Activated CD8-positive, alpha-beta memory T cell treated with anti-CD3 and anti-CD28 coated beads, Interleukin-2, amount 50 U/mL, for 24 hours (primary cell): ENCODE measurements around the gene FAM227B.
"Not testable (repeated sequence)": the region's sequence is repeated elsewhere in the genome, so short reads cannot be mapped to it uniquely, and the experiment has no call there.

Experiments
- DNase-seq: peaks from one replicate; pipeline ENCODE4 v3.0.0-alpha.2; 2020; ENCODE audit errors: extremely low read depth

FAM227B gene

DNA sequence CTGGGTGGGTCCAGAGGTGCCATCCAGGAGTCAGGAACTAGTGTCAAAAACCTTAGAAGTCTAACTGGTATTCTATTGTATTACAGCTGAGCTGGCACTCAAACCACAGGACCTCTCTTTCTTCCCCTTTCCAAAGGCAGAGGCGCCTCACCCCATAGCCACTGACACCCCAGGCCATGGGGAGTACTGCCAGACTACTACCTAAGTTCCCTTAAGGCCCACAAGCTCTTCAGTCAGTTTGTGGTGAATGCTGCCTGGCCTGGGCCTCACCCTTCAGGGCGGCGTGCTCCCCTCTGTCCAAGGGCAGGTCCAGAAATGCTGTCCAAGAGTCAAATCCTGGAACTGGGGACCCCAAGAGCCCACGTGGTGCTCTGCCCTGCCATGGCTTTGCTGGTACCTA is 240.6 kb downstream of the FAM227B start:
- no peak for DNase-seq

DNA sequence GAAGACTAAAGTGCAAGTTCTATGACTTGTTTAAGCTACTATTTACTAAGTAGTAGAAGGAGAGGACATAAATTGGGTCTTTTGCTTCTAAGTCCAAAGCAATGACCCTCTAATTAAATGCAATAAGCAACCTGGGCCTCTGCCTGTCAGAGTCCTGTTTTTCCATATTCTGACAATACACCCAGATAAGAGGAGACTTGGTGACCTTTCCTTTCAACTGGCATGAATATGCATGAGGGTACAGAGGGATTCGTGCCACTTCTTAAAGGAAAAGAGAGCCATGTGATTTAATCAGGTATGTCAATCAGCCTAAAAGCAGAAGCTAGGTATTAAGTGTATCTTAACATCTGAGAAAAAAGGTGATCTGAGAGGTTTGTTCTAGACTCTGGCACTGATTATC is 248.3 kb downstream of the FAM227B start:
- DNase-seq = no peak

DNA sequence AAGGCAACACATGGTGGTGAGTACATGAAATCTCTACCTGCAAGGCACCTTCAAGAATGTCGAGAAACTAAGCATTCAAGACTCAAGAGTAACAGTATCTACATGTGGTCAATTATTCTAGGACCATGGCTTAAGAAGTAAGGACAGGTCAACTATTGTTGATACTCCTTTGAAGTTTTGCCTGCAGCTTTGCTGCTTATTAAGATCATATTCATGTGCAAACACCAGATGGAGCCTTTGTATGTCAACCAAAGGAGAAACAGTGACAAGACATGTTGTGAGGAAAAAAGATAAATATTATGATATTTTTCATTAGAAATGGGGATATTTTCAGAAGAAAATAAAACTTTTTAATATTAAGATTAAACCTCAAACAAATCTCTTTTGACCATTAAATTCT is 249.8 kb downstream of the FAM227B start:
- DNase-seq = no peak

DNA sequence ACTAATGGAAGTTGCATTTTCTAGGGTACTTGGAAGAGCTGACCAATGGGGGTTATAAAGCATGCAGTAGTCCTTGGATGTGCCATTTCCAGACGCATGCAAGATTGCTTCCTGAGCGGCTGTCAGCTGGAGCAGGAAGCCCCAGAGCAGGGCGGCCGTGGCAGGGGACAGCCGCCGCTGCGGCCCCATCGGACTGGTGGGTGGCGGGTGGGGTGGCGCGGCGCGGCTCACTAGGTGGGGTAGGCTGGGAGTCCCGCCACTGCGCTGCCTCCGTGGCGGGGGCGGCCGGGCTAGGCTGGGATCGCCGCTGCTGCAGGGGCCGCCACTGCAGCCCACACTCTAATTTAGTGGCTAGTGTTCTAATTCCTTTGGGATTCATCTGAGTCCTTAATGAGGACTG is 254.1 kb downstream of the FAM227B start:
- DNase-seq = no peak

DNA sequence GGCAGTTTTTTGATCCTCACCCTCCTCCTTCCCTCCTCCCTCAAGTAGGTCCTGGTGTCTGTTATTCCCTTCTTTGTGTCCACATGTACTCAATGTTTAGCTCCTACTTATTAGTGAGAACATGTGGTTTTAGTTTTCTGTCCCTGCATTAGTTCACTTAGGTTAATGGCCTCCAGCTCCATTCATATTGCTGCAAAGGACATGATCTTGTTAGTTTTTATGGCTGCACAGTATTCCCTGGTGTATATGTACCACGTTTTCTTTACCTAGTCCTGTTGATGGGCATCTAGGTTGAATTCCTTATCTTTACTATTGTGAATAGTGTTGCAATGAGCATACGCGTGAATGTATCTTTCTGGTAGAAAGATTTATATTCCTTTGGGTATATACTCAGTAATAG is 259.2 kb downstream of the FAM227B start:
- no peak for DNase-seq

DNA sequence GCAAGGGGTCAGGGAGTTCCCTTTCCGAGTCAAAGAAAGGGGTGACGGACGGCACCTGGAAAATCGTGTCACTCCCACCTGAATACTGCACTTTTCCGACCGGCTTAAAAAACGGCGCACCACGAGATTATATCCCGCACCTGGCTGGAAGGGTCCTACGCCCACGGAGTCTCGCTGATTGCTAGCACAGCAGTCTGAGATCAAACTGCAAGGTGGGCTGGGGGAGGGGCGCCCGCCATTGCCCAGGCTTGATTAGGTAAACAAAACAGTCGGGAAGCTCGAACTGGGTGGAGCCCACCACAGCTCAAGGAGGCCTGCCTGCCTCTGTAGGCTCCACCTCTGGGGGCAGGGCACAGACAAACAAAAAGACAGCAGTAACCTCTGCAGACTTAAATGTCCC is 266.2 kb downstream of the FAM227B start:
- DNase-seq = not testable (repeated sequence)

DNA sequence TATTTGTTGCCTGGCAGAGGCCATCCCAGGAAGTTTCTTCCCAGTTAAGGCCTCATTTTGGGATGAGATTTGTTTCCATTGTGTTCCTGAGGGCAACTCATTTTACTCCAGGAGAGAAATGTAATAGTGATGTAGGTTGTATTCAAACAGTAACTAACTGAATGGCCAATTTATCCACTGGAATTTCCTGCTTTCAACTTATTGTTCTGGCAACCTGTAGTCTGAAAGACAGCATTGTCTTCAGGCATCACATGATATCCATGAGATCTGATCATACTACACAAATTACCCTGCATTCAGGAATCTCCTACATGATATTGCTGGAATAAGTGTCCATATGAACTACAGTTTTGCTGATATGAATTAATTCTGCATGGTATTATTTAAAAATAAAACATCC is 277.1 kb downstream of the FAM227B start:
- no peak for DNase-seq

DNA sequence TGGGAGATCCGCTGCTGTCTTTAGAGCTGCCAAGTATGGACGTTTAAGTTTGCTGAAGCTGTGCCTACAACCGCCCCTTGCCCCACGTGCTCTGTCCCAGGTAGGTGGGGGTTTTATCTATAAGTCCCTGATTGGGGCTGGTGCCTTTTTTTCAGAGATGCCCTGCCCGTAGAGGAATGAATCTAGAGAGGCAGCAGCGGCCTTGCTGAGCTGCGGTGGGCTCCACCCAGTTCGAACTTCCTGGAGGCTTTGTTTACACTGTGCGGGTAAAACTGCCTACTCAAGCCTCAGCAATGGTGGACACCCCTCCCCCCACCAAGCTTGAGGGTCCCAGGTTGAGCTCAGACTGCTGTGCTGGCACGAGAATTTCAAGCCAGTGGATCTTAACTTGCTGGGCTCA is 281.0 kb downstream of the FAM227B start:
- DNase-seq = no peak

DNA sequence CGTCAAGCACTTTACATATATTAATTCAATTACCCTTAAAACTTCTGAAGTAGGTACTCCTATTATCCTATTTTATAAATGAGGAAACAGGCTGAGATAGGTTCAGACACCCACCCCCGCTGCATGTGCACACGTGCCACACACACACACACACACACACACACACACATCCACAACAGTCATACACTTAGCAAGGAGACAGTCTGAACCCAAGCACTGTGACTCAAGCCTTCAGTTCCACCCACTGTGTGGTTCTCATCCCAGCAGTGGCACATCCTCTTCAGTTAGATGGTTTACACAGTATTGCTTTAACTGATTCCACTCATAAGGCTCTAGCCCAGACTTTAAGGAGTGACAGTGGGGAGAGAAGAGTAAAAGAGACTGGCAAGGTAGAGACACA is 288.7 kb downstream of the FAM227B start:
- no peak for DNase-seq

DNA sequence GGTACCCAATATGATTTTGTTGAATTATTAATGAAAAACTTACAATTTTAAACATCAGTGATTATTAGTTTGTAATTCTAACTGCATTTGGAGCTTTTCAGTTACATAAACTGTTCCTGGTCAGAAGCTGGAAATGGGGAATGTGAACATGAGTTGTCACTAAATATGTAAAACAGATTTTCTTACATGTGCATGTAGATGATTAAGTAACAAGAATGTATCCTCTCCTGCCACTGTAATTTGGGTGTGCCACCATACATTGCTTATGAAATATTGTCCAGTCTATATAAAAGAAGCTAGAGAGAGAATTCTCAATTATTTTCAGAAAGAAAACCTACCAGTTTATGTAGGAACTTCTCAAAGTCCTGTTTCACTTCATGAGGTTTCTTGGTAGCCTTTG is 289.2 kb downstream of the FAM227B start:
- DNase-seq = no peak

DNA sequence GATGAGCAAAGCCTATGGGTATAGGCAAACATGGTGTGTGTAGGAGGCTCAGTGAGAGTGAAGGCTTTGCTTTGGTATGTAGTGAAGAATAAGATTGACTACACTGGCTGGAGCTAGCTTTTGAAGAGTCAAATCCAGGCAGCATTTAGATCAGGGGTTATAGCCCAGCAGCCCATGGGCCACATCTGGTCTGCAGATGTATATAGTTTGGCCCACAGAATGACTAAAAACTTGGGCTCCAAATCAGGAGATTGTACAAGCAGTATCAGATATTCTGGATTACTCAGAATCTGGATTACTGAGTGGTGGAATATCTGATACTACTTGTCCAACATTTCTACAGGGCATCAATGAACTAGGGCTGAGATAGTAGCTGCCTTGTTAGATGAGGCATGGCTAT is 290.5 kb downstream of the FAM227B start:
- DNase-seq = no peak

DNA sequence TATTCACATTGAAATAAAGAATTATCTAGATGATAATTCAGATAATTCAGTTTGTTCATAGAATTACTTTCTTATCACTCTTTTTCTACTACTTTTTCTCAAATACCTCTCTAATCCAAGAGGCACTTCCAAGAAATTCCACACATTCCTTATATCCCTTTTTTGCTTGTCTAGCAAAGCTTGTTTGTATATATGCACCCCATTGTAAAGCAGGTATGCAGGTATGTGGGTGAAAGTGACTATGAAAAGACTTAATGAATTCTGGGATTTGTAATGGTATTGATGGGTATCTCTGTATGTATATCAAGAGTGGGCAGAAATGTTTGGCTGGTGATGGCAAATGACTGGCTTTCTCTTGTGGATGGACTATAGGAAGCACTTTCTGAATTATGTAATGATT is 291.7 kb downstream of the FAM227B start:
- no peak for DNase-seq

DNA sequence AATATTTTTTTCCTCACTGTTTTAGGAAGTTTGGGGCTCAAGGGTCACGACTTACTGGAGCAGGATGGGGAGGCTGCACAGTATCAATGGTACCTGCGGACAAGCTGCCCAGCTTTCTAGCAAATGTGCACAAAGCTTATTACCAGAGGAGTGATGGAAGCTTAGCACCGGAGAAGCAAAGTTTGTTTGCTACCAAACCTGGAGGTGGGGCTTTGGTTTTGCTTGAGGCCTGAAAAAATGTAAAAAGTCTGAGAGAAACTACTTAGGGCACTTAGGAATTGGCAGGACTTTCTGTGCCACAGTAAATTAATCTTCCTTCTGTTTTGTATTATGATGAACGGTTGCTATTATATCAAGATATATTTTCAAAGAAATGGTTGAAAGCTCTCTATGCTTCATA is 292.7 kb downstream of the FAM227B start:
- no peak for DNase-seq

DNA sequence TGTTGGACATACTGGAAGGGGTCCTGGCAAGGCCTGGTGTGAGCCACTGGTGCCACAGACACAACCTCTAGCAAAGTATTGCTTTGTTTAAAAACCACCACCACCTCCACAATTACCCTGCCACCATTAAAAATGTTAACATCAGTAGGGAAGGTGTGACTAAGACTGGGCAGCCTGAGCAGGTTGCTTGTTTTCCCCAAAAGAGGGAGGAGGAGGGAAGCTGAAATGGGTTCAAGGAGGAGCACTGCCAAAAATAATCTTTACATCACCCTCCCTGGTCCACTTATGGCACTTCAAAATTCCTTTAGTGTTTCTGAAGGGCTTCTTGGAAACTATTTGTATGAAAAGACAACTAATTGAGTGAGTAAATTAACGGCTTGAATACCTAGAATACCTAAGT is 297.4 kb downstream of the FAM227B start:
- DNase-seq = no peak

DNA sequence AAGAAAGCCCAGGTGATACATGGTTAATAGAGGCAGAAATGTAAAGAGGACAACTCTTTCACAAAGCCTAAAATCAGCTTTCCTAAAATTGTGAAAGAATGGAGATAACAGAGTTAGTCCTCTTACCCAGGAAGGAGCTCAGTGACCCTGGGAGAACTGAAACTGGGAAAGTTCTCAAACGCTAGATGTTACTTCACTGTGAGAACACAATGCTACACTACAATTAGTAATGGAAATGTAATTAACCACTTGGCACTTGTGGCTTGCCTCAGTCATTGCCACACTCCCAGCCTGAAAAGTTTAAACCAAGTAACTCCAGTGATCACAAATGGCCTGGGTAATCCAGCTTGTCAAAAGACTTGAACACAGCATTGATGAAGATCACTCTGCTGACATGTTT is 300.3 kb downstream of the FAM227B start:
- no peak for DNase-seq

DNA sequence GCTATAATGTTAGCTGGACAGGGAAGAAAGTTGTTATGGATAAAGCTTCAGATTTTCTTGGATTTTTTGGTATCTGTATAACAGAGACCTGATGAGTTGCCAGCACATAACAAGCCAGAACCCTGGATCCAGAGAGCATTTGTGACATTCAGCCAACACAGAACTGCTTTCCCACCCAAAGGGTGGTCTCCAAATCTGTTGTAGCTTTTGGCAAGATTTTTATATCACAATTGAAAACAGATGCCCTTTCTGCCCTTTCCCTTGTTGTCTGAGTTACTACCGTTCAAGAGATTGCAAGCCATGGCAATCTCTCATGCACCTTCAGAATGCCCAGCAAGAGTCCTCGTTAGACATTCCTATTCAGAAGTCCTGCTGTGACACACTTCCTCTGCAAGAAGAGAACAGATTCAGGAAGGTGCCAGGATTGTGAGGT is 305.2 kb downstream of the FAM227B start:
- no peak for DNase-seq

DNA sequence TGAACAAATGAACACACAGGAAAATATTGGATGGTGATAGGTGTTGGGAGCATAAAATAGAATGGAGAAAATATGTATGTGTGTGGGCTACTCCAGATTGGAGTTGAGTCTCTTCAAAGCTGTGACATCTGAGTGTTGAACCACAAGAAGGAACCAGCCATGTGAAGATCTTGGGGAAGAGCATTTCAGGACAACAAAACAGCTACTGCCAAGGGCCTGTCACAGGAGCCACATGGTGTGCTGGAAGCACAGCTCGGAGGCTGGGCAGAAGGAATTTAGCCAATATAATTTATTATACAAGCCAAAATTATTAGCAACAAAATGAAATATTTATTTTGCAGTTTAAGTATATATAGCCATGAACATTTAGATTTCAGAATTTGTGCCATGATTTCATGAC is 305.9 kb downstream of the FAM227B start:
- DNase-seq = no peak

DNA sequence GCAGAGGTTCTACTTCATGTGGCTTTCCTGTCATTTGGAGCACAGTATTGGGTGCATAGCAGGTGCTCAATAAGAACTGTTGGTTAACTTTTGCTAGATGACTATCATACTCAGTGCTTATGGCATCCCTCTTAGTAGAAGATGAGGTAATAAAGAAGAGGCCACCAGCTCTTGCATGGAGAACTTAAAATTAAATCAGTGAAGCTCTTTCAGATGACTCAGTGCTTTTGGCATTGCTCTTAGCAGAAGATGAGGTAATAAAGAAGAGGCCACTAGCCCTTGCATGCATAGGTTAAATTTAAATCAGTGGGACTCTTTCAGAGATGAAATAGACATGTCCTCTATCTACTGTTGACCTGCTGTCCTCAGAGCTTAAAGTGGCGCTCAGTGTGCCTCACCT is 307.0 kb downstream of the FAM227B start:
- no peak for DNase-seq

DNA sequence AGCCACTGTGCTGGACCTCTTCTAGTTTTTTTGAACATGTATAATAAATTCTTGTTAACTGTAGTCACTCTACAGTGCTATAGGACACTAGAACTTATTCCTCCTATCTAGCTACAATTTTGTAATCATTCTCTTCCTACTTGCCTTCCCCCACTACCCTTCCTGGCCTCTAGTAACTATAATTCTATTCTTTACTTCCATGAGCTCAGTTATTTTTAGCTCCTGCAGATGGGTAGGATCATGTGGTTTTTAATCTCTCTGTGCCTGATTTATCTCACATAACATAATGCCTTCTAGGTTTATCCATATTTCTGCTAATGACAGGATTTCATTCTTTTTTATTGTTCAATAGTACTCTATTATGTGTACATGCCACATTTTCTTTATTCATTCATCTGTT is 310.7 kb downstream of the FAM227B start:
- DNase-seq = no peak

DNA sequence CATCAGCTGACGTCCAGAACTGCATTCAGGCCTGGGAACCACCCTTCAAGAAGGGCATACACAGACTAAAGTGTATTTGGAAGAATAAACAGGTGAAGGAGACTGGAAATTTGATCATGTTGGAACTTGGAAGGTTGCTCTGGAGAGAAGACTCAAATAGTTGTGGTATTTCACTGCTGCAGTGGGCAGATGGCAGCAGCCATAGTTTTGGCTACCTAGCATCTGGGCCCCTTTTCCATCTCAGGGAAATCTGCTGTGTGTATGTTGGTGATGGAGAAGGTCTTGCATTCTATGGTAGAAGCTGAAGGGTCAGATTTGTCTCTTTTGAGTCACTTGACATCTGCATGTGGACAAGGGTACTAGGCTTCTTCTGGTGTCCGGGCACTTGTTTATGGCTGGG is 311.9 kb downstream of the FAM227B start:
- DNase-seq = no peak

DNA sequence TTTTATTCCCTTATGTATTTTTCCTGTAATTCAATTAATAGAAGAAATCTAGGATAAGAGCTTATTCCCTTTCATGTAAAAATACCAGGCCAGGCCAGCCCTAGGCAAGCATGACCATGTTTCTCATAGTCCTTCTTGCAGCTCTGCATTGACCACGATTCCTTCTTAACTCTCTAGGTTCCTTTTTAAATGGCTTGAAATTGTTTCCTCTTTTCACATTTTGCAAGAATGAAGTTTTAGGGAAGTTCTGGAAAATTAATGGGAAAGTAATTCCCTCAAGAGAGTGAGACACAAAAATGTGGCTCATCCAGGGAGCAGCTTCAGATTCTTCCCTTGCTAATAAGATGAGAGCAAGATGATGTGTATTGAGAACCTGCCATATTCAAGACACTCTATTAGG is 314.1 kb downstream of the FAM227B start:
- no peak for DNase-seq

DNA sequence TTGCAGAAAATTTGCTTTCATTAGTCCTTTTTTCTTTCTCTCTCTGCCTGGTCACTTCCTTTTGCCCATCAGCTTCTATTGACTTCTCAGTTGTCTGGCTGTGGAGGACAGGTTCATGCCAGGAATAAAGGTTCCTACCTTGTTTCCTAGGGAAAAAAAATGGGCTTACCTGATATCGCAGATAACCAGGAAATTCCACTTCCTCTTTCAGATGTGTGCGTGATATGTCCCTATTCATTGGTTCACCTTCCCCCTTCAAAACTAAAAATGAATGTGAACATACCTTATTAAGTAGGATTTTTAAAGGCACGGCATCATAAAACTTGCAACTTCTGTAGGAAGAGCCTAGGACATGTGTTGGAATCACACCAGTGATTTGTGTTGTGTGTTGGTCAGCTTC is 317.6 kb downstream of the FAM227B start:
- no peak for DNase-seq

DNA sequence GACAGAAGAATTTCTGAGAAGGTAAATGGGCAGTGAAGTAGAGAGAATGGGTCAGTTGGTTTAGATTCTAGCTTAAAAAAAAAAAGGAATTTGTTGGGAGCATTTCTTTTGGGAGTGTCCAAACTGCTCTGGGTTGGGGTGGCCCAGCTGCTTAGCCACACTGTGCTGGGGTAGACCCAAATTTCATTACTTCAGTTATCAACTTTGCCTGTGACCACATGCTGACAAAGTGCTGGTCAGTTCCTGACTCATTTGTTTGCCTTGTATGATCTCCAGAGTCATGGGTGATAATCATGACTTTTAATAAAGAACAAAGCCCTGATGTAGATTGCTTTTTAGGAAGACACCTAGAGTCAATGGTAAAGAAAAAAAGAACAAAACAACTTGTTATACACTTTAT is 319.1 kb downstream of the FAM227B start:
- no peak for DNase-seq

DNA sequence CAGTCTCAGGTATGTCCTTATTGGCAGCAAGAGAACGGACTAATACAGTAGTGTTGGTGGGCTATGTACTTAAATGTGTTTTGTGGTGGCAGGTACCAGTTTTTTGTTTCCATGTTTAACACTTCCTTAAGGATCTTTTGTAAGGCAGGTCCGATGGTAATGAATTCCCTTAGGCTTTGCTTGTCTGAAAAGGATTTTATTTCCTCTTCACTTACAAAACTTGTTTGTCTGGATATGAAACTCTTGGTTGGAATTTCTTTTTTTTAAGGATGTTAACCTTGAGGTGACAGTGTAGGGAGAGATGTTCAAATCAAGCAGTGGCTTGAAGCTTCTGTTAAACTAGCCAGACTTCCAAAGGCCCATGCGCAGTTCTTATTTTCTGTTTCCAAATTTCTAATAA is 319.8 kb downstream of the FAM227B start:
- no peak for DNase-seq

DNA sequence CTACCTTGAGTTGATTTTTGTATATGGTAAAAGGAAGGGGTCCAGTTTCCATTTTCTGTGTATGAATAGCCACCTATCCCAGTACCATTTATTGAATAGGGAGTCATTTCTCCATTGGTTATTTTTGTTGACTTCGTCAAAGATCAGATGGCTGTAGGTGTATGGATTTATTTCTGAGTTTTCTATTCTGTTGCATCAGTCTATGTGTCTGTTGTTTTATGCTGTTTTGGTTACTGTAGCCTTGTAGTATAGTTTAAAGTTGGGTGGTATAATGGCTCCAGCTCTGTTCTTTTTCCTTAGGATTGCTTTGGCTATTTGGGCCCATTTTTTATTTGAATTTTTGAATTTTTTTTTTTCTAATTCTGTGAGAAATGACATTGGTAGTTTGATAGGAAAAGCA is 323.0 kb downstream of the FAM227B start:
- DNase-seq = no peak
